Pancreas (tissue), 10 donors: ENCODE data around the gene YEATS2. TPM values are rescaled to one million over a fixed set of nuclear protein-coding genes. Genes with fewer than 3 reads are reported as not detected.
A peak's percentile ranks its signal among the peaks of the same experiment; 100 is the strongest.

Experiments used
- ATAC-seq, 4 donors: fragments of 200-7000 bp; cut with Tn5 transposase; one replicate each; pipeline versions ENCODE4 v1.8.0 to v1.9.1; 2020; ENCODE audit warnings: mild to moderate bottlenecking in 4 of 4, moderate library complexity in 4 of 4
- DNase-seq, 6 donors: peaks; one replicate each; pipeline ENCODE4 v3.0.0-alpha.2; 2020
- FAIRE-seq: peaks from 2 replicates; lab custom pipeline; 2012; peaks lifted over from hg19 to GRCh38; lab: Jason Lieb, UNC
- H3K27ac ChIP-seq, 4 donors: fragments of 200-600 bp; sonication (generic); 1 replicate in 3 of 4; 2 replicates in 1 of 4; pipeline versions ENCODE4 v1.5.0 to v1.8.0; 2020
- H3K27me3 ChIP-seq, 4 donors: fragments of 200-600 bp; one replicate each; pipeline ENCODE4 v1.8.0; 2021
- H3K36me3 ChIP-seq, 3 donors: fragments of 200-600 bp; sonication (generic) in 1 of 3; one replicate each; pipeline versions ENCODE4 v1.5.0 to v1.8.0; 2020 to 2021
- H3K4me1 ChIP-seq, 3 donors: fragments of 200-600 bp; one replicate each; pipeline ENCODE4 v1.8.0; 2021
- H3K4me3 ChIP-seq, 4 donors: fragments of 200-600 bp; sonication (generic) in 2 of 4; one replicate each; pipeline versions ENCODE4 v1.5.0 to v1.8.0; 2020 to 2021
- H3K9me3 ChIP-seq, 4 donors: fragments of 200-600 bp; one replicate each; pipeline ENCODE4 v1.8.0; 2021
- WGBS, 2 donors: extraction: QIAGEN DNeasy Blood & Tissue Kit; methylation state at CpG; one replicate each; pipeline ENCODE4 v1.1.7; 2013; 5-methylcytosine and 5-hydroxymethylcytosine counted together
- intact Hi-C, 3 donors: fragments of 100-400 bp; cut with DNase I; formaldehyde crosslinking; loops; one replicate each; pipeline versions ENCODE4 v1.11.1 to v1.14.2; 2022
- polyA plus RNA-seq, 2 donors: library from polyadenylated mRNA; stranded (reverse); fragments of 200-250 nt; gene quantifications; one replicate each; pipeline ENCODE4 v1.2.3, GENCODE V29; 2013
- total RNA-seq, 6 donors: library from RNA; stranded (reverse); fragmentation: NEBNext Ultra II Directional in 4 of 6; extraction: Animal tissue kit (Norgen Biotek cat#: 25700) in 4 of 6; gene quantifications; one replicate each; pipeline versions ENCODE4 v1.2.1 to v1.2.4, GENCODE V29; 2021 to 2023
- TF ChIP-seq, protein P1 (sequence below), 4 donors: fragments of 200-600 bp; sonication (generic) in 3 of 4; IDR thresholded peaks; one replicate each; pipeline versions ENCODE4 v1.5.0 to v1.8.0; 2021; ENCODE audit warnings: antibody characterized with exemption in 4 of 4
- donor health status: healthy with polysubstance abuse.
- donor health status: DM: no; HTN: no; CAD: no; lungs with moderate emphysema.
- donor health status: DM: no; HTN: no; CAD: no.
- donor health status: control.
- donor health status: control.
- donor health status: Bipolar disorder and iron deficiency.
- donor health status: DM: yes; HTN: yes; CAD: no.
- donor health status: DM: no; HTN: no; CAD: no.
- donor health status: DM: no; HTN: no; CAD: no.
- donor health status: DM: yes; HTN: yes; CAD: no.

YEATS2 gene
- total and polyA plus RNA-seq, 8 donors: 5.7 to 12.8 (median 6.4) TPM

DNA sequence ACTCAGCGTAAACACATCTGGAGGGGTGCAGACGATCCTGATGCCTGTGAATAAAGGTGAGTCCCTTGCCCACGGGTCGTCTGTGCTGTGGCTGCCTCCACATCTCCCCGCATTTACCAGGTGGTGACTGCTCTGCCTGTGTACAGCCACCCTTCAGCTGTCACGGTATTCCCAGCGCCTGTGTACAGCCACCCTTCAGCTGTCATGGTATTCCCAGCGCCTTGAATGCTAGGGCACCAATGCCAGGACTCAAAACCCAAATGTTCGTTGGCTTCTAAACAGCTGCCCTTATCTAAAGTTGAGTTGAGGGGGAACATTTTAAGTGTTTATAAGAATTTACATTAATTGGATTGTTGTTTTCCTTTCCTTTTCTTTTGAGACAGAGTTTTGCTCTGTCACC lies 100.4 kb downstream of the YEATS2 start:
- WGBS, 2 donors: 85 to 87% methylated on average over 9 of the region's 9 CpGs
- no peak for DNase-seq
- no peak for ATAC-seq
- H3K36me3 ChIP-seq: peaks cover 0 to 20% (median 3%) of the 10 kb centered on the region in 3 donors
- FAIRE-seq: no peak
- H3K9me3 ChIP-seq: no peaks in the 10 kb centered on the region
- H3K4me1 ChIP-seq: no peaks in the 10 kb centered on the region
- H3K27me3 ChIP-seq: no peaks in the 10 kb centered on the region
- no peak overlapping the region for H3K27ac ChIP-seq
- intact Hi-C loops: no loop called here
- no peak overlapping the region for H3K4me3 ChIP-seq
- TF ChIP-seq, protein P1, sequence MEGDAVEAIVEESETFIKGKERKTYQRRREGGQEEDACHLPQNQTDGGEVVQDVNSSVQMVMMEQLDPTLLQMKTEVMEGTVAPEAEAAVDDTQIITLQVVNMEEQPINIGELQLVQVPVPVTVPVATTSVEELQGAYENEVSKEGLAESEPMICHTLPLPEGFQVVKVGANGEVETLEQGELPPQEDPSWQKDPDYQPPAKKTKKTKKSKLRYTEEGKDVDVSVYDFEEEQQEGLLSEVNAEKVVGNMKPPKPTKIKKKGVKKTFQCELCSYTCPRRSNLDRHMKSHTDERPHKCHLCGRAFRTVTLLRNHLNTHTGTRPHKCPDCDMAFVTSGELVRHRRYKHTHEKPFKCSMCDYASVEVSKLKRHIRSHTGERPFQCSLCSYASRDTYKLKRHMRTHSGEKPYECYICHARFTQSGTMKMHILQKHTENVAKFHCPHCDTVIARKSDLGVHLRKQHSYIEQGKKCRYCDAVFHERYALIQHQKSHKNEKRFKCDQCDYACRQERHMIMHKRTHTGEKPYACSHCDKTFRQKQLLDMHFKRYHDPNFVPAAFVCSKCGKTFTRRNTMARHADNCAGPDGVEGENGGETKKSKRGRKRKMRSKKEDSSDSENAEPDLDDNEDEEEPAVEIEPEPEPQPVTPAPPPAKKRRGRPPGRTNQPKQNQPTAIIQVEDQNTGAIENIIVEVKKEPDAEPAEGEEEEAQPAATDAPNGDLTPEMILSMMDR (IDR thresholded peaks at IDR 0.05): no peak

GRCh38 chr3:183799461-183799860 lies 101.9 kb downstream of the YEATS2 start:
- H3K9me3 ChIP-seq: no peaks in the 10 kb centered on the region
- FAIRE-seq (no peak), ATAC-seq (no peak), DNase-seq (no peak)
- no peak overlapping the region for H3K4me3 ChIP-seq
- no peaks in the 10 kb centered on the region for H3K4me1 ChIP-seq
- TF ChIP-seq, protein P1 (IDR thresholded peaks at IDR 0.05): no peak
- intact Hi-C loops: no loop called here
- no peaks in the 10 kb centered on the region for H3K27me3 ChIP-seq
- 88 to 94% methylated on average over 5 of the region's 5 CpGs for WGBS, 2 donors
- peaks cover 0 to 26% (median 7%) of the 10 kb centered on the region in 3 donors for H3K36me3 ChIP-seq
- H3K27ac ChIP-seq: no peak overlapping the region

GRCh38 chr3:183800243-183800863 lies 102.8 kb downstream of the YEATS2 start:
- Histone ChIP-seq H3K27ac (no peak overlapping the region), H3K4me3 (no peak overlapping the region), H3K36me3 (peaks cover 0 to 32% (median 7%) of the 10 kb centered on the region in 3 donors), H3K9me3 (no peaks in the 10 kb centered on the region), H3K27me3 (no peaks in the 10 kb centered on the region), H3K4me1 (no peaks in the 10 kb centered on the region)
- TF ChIP-seq, protein P1 (IDR thresholded peaks at IDR 0.05): no peak
- WGBS, 2 donors: 85 to 91% methylated on average over 8 of the region's 8 CpGs
- DNase-seq (no peak), ATAC-seq (no peak), FAIRE-seq (no peak)
- intact Hi-C loops: no loop called here

DNA sequence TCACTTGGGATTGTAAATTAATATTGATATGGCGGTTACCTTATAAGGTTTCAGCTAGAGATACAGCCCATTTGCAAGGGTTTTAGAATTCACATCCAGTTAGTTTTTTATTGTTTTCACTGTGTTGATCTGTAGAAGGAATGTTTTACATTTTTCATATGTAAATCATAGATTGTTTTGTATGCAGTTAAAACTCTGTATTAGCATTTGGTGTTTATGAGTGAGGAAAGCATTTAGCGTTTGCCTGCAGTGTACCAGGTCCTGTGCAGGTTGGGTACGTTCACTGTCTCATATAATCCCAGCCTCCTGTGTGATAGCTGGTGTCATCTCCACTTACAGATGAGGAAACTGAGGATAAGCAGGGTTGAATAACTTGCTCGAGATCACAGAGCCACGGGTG lies 104.0 kb downstream of the YEATS2 start:
- no peak overlapping the region for H3K4me3 ChIP-seq
- peaks cover 0 to 32% (median 7%) of the 10 kb centered on the region in 3 donors for H3K36me3 ChIP-seq
- DNase-seq: no peak
- 84 to 96% methylated on average over 5 of the region's 5 CpGs for WGBS, 2 donors
- no peak for FAIRE-seq
- no peaks in the 10 kb centered on the region for H3K9me3 ChIP-seq
- no peak for ATAC-seq
- TF ChIP-seq, protein P1 (IDR thresholded peaks at IDR 0.05): no peak
- no peak overlapping the region for H3K27ac ChIP-seq
- H3K4me1 ChIP-seq: no peaks in the 10 kb centered on the region
- intact Hi-C loops: no loop called here
- no peaks in the 10 kb centered on the region for H3K27me3 ChIP-seq

DNA sequence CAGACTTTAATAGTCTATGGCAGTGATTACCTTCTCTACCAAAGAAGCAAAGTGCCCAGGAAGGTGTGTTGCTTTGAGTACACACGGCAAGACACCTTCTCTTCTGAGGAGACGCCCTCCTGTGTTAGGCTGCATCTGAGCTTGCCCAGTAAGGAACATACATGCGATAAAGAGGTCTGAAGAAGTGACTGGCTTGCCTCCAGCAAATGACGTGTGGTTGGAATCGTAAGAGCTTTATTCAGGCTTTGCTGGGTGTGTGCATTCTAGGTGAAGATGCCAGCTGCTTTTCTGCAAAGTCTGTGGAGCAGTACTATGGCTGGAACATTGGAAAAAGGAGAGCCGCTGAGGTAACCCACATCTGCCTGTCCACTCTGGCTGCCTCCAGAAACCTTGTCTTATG lies 105.4 kb downstream of the YEATS2 start:
- TF ChIP-seq, protein P1 (IDR thresholded peaks at IDR 0.05): no peak
- no peak for FAIRE-seq
- peak; percentile 30 to 79 (median 48) for ATAC-seq

More for the DNA sequence above, 105.4 kb downstream of the YEATS2 start:
- peaks cover 0 to 41% (median 5%) of the 10 kb centered on the region in 3 donors for H3K36me3 ChIP-seq
- H3K4me3 ChIP-seq: no peak overlapping the region
- no peaks in the 10 kb centered on the region for H3K27me3 ChIP-seq
- no peaks in the 10 kb centered on the region for H3K4me1 ChIP-seq
- H3K9me3 ChIP-seq: no peaks in the 10 kb centered on the region
- intact Hi-C loops: no loop called here
- 70 to 73% methylated on average over 6 of the region's 6 CpGs for WGBS, 2 donors
- H3K27ac ChIP-seq: no peak overlapping the region
- DNase-seq: peak in 2 of 6 donors; percentile 47 to 66
